ENCODE results near the gene KIF26B.

DNA sequence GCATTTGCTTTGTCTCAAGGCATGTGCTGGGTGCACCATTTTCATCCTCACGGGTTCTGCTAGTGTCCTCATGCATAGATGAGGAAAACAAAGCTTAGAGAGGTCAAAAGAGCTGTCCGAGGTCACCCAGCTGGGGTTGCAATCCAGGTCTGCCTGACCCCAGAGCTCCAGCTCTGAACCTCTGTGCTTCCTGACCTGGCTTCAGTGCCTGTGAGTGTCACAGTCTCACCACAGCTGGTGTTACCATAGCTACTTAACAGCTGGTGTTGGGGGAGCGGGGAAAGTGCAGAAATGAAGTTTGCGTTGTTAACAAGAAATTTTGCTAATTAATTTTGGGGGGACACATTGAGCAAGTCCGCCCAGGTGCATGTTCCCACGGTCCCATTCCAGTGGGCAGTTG is 328.5 kb downstream of the KIF26B start:
- TF ChIP-seq, protein P1, sequence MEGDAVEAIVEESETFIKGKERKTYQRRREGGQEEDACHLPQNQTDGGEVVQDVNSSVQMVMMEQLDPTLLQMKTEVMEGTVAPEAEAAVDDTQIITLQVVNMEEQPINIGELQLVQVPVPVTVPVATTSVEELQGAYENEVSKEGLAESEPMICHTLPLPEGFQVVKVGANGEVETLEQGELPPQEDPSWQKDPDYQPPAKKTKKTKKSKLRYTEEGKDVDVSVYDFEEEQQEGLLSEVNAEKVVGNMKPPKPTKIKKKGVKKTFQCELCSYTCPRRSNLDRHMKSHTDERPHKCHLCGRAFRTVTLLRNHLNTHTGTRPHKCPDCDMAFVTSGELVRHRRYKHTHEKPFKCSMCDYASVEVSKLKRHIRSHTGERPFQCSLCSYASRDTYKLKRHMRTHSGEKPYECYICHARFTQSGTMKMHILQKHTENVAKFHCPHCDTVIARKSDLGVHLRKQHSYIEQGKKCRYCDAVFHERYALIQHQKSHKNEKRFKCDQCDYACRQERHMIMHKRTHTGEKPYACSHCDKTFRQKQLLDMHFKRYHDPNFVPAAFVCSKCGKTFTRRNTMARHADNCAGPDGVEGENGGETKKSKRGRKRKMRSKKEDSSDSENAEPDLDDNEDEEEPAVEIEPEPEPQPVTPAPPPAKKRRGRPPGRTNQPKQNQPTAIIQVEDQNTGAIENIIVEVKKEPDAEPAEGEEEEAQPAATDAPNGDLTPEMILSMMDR (conservative IDR thresholded peaks at IDR 0.05; ENCODE audit: low read length), result no peak
- no peak for TF ChIP-seq EZH2phosphoT487 (IDR thresholded peaks at IDR 0.05; ENCODE audit: borderline replicate concordance)

All from Loucy (cell line).